GM21360 (cell line): Measurements from ENCODE around the gene KATNIP.

Experiments
- ATAC-seq: cut with Tn5 transposase; IDR thresholded peaks from one replicate; pipeline ENCODE4 v1.9.1; 2021; ENCODE audit warnings: mild to moderate bottlenecking, moderate library complexity; ENCODE audit not compliant: unreplicated experiment

The KATNIP gene

DNA sequence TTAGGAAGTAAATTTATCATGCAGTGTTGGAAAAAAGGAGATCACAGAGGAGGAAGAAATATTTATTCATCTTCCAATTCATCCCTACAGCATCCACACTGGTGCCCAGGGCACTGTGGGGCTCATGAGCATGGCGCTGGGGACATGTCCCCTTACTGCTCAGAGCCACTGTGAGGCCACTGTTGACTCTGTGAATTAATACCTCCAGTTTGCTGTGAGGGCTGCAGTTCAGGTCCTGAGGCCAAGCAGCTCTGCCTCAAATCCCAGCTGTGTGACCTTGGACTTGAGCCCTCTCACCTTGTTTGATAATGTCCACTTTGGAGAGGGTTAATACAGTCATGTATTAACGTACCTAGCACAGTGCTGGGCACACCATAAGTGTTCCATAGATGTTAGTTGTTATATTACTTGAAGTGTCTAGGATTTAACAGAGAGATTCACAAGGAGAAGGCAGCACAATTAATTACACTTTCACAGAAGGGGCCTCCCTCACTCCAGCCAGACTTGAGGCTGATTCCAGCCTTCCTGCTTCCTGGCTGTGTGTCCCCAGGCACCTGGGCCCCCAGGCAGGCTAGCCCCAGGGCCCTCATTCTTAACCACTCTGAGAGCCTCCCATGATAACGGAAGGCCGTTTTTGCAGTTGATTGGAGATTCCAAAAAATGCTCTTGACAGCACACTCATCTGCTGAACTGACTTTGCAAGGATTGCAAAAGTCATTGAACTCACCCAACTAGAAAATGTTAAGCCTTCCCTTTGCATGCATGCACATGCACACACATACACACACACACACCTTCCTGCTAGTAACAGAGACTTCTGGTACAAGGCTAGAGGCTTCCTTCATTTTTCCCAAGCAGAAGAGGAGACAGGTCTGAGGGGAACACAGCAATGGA is 29.4 kb downstream of the KATNIP start:
- ATAC-seq: no peak

DNA sequence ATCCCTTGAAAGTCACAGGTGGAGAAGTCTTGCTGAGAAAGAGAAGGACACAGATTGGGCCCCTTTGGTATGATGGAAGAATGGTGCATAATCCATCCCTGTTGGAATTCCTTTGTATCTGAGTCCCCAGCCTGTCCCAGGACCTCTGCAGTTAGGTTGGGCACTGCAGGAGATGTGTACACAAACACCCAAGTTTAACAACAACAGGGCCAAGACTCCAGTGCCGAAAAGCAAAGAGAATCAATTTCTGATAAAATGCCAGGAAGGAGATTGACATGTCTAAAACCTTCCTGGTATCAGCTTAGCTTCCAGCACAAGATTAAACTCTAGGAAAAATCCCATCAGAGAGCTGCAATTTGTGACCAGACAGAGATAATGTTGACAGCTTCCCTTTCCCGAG is 32.9 kb downstream of the KATNIP start:
- ATAC-seq: no peak

DNA sequence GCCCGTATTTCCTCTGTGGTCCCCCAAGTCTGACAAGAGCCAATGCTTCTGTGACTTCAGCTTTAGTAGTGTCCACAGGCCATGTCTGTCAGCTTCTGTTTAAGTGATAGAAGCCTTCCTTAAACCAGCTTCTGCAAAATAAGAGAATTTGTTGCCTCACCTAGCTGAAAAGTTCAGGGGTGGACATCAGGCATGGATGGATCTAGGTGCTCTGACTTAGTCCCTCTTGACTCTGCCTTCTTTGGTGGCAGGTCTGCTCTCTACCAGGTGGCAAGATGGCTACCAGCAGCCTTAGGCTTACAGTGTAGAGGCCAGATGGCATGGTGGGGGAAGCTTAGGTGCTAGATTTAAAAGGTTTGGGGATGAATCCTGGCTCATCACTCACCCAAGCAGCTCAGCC is 33.7 kb downstream of the KATNIP start:
- ATAC-seq: no peak

DNA sequence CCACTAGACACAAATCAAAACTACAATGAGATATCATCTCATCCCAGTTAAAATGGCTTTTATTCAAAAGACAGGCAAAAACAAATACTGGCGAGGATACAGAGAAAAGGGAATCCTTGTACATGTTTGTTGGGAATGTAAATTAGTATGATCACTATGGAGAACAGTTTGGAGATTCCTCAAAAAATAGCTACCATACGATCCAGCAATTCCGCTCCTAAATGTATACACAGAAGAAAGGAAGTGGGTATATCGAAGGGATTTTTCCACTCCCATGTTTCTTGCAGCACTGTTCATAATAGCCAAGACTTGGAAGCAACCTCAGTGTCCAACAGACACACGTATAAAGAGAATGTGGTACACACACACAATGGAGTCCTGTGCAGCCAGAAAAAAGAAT is 35.3 kb downstream of the KATNIP start:
- ATAC-seq: no peak

DNA sequence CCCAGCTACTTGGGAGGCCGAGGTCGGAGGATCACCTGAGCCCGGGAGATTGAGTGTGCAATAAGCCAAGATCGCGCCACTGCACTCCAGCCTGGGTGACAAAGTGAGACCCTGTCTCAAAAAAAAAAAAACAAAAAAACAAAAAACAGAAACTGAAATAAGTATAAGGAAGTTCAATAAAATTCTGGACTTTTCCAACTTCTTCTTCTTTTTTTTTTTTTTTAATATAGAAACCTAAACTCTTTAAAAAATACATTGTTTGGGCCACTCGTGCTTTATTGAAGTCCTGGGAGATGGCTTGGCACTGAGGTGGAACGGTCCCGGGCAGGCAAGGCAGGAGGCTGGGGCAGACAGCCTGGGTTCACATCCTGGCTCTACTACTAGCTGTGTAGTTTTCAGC is 36.8 kb downstream of the KATNIP start:
- ATAC-seq: no peak

DNA sequence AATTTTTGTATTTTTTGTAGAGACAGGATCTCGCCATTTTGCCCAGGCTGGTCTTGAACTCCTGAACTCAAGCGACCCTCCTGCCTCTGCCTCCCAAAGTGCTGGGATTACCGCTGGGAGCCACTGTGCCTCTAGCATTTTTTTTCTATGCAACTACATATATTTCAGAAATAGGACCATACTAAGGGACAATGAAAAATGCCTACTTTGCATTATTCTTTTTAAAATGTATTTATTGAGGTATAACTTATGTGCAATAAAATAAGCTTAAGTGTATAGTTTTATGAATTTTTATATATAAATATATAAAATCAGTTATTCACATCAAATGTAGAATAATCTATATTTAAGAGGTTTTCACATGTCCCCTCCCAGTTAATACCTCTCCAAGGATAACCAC is 38.1 kb downstream of the KATNIP start:
- no peak for ATAC-seq

DNA sequence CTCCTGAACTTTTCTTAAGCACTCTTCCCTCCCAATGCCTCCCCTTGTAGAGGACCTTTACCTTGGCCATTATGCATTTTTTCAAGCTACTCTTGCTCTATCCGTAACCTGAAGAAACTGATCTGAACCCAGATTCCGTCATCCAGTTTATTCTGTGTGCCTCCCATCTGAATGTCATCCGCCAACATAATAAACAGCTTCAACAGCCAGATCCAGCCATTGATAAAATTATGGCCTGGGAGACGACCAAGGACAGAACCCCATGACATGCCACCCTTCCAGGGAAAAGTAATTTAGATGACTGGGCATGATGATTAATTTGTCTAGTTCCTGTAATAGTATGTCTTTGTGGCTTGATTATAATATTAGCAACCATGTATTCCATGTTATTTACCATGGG is 41.9 kb downstream of the KATNIP start:
- no peak for ATAC-seq

DNA sequence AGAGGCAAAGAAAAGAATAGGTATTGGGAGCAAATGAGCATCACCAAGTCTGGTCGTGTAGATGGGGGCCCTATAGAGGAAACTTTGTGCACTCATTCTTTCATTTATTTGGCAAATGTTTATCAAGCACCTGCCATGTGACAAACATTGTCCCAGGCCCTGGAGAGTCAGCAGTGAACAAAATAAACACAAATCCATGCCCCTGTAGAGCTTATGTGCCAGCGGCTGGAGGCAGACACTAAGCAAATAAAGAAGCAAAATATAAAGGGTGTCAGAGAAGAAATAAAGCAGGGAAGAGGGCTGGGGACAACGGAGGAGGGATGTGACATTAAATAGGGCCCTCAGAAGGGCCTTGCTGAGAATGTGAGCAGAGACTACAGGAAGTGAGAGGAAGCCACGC is 45.5 kb downstream of the KATNIP start:
- ATAC-seq: no peak

DNA sequence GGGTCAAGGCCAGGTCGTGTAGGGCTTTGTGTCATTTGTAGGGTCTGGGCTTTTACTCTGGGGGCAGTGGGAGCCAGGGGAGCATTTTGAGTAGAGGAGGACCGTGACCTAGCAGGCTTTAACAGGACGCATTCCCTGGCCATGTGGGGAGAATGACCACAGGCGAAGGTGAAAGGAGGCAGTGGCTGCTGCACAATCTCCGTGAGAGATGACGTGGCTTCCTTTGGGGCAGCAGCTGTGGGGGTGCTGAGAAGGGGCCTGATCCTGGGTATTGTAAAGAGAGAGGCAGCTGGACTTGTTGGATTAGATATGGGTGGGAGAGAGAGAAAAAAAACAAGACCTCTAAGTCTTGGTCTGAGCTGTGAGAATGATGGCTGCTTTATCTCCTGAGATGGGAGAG is 46.0 kb downstream of the KATNIP start:
- no peak for ATAC-seq

DNA sequence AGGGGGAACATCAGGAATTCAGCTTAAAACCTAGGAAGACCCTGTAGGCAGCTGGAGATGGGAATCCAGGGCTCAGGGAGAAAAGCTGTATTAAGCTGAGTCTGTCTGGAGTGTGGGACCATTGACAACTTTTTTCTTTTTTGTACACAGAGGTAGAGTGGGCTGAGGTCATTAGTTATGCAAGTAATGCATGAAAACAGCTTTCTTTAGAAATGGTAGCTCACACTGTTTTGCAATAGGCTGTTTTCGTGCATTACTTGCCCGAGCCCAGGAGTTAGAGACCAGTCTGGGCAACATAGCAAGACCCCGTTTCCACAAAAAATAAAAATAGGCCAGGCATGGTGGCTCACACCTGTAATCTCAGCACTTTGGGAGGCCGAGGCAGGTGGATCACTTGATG is 46.5 kb downstream of the KATNIP start:
- no peak for ATAC-seq

DNA sequence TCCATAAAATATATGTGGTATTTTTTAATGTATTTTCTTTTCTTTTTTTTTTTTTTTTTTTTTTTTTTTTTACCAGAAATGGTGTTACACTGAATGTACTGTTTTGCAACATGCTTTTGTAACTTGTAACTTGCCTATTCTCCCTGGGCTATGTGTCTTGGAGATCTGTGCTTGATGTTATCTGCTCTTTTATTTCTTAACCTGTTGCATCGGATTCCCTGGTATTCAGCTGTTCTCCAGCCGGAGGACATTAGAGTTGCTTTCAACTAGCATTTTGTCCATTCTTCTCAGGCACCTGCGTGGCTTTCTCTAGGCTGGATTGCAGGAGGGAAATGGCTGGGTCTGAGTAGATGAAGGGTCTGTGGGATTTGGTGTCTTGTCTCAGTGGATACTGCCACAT is 47.4 kb downstream of the KATNIP start:
- no peak for ATAC-seq

DNA sequence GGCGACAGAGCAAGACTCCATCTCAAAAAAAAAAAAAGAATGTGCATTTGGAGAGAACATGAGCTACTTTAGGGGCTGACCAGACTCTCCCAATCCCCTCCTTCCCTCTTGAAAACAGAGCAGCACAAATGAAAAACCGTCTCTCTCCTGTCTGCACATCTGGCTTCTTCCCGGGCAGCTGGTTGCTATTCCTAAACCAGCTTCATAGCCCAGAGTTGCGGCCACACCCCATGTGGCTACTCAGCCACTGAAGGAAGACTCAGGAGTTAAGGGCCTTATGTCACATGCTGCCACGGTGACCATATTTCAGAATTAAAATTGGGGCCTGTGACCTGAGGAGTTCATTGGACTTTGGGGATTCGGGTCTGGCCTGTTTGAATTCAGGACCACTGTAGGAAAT is 48.3 kb downstream of the KATNIP start:
- no peak for ATAC-seq

DNA sequence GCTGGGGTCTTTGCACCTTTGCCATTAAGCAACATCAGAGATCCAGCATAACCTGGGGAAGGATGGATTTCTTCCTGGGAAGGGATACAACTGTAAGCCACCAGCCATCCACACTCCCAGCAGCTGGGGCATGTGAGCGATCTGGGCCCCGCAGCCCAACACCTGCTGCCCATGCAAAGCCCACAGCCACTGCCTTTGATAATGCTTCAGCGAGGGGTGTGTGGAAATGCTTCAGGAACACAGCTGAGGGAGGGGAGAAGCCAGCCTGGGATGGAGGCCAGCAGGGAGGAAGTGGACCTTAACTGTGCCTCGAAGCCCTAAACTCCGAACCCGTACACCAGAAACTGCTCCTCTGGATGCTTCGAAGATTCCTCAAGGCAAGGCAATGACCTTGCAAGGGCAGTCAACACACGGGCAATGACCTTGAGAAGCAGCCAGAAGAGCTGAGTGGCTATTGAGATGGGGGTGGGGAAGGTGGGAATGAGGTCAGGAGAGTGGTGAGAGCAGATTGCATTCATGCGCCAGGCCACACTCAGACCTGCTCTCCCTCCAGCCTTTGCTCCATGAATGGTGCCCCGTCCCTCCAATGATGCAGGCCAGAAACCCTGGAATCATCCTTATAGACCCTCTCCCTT is 49.1 kb downstream of the KATNIP start:
- no peak for ATAC-seq

DNA sequence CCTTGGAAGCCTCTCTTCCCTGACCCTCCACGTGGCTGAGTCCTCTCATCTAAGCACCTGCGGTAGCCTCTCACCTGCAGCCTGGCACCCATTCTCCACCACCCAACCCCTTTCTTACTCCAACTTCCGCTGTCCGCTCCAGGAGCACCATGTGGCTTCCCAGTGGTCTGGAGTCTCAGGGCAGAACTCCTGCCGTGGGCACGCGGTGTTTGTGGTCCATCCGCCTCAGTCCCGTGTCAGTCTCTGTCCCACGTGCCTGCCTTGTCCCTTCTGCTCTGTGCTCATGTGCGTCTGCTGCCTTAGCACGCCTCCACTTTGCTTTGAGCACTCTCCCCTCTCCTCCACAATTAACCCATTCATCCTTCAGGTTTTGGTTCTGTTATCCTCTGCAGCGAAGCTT is 49.7 kb downstream of the KATNIP start:
- no peak for ATAC-seq
